Stimulated activated CD4-positive, alpha-beta T cell treated with anti-CD3 and anti-CD28 coated beads, Interleukin-2, amount 100 ng/mL, for 48 hours (primary cell): Measurements from ENCODE around the gene GIPR.
"Not testable (repeated sequence)": the region's sequence is repeated elsewhere in the genome, so short reads cannot be mapped to it uniquely, and the experiment has no call there.

Source experiments
- DNase-seq, 2 donors: peaks; one replicate each; pipeline ENCODE4 v3.0.0-alpha.2; 2020

The GIPR gene, protein sequence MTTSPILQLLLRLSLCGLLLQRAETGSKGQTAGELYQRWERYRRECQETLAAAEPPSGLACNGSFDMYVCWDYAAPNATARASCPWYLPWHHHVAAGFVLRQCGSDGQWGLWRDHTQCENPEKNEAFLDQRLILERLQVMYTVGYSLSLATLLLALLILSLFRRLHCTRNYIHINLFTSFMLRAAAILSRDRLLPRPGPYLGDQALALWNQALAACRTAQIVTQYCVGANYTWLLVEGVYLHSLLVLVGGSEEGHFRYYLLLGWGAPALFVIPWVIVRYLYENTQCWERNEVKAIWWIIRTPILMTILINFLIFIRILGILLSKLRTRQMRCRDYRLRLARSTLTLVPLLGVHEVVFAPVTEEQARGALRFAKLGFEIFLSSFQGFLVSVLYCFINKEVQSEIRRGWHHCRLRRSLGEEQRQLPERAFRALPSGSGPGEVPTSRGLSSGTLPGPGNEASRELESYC

DNA sequence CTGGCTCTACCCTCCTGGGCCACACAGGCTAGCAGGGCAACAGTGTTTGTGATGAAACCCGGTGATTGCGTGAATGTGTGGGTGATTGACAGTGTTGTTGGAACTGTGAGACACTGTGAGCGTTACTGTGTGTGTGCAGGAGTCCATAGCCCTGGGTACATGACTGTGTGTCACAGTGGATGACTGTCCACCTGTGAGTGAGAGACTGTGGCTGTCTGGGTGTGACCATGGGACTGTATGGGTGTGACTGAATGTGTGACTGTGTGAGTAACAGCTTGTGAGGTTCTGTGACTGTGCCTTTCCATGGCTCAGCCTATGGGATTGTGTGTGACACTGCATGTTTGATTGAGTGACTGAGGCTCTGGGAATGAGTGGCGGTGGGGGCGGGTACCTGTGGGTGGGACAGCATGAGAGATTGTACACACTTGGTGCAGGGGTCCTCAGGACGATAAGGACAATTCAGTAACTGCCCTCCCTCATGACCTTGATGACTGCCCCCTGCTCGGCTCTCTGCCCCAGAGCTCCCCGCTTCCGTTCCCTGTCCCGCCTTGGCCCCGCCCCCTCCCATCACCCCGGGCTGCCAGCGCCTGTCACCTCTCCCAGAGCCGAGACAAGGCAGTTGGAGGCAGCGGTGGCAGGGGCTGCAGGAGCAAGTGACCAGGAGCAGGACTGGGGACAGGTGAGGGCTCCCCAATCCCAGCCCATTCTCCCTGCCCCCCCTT is at the start of gene GIPR:
Gene GIPR, plus strand, starts transcription at position 602 of the 722 bp plus-strand sequence. CDS start 1,300 bp downstream, outside the sequence.
- DNase-seq, result peak; percentile 64 to 68

DNA sequence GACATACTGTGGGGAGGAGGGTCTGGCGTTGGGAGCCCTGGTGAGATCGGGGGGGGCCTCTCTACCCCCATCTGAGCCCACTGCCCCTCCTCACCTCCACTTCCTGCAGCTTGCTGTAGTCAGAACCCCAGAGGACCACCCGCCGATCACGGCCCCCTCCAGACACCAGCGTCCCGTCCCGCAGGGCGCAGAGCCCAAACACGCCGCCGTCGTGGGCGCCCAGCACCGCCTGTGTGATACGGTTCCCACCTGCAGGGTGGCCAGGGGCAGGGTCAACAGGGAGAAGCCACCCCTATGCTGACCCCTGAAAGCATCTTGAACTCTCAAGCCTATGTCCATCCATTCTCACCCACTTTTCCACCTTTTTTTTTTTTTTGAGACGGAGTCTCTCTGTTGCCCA is 46.6 kb upstream of the GIPR start:
- DNase-seq, result no peak

DNA sequence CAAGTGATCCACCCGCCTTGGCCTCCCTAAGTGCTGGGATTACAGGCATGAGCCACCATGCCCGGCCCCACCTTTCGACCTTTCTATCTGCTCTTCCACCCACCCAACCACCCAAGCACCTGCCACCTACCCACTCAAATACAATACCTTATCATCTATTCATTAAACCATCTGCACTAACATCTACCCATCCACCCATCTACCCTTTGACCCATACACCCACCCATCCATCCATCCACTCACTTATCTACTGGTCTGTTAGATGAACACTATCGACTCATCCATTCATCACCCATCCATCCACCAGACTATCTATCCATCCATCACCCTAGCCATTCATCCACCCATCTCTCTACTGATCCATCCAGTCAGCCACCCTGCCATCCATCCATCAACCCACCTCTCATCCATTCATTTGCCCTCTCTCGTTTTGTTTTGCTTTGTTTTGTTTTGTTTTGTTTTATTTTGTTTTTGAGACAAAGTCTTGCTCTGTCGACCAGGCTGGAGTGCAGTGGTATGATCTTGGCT is 46.0 kb upstream of the GIPR start:
- no peak for DNase-seq

DNA sequence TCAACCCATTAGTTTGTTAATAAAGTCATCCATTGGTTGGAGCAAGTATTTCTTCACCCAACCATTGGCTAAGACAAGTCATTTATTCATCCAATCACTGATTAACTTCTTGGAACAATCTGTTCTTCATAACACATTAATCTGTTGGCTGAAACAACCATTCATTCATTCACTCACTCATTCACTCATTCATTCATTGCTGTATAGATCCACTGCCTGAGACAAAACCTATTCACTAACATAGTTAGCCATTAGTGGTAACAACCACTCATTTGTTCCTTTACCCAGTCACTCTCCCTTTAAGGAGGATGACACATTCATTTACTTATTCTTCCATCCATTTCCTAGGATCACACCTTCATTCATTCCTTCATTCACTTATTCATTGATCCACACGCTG is 44.0 kb upstream of the GIPR start:
- no peak for DNase-seq

DNA sequence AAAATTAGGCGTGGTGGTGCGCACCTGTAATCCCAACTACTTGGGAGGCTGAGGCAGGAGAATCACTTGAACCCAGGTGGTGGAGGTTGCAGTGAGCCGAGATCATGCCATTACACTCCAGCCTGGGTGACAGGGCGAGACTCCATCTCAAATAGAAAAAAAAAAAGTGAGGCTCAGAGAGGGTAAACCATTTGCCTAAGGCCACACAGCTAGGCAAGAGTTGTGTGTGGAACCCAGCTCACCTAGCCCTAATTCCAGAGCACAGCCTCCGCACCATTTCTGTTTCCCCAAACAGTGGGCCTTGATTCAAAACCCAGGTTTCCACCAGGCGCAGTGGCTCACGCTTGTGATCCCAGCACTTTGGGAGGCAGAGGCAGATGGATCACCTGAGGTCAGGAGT is 39.8 kb upstream of the GIPR start:
- not testable (repeated sequence) for DNase-seq

DNA sequence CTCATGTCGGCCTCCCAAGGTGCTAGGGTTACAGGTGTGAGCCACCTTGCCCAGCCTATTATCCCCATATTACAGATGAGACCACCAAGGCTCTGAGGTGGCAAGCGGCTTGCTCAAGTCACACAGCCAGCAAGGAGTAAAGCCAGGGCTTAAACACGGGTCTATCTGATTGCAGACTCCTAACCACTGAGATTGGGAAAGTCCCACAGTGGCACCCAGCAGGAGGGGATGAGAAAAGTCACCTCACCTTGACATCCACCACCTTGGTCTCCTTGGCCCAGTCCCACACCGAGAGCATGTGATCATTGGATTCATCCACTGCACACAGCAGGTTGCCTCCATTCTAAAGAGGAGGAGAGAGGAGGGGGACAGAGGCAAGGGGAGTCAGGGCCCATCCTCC is 38.3 kb upstream of the GIPR start:
- DNase-seq, result no peak

DNA sequence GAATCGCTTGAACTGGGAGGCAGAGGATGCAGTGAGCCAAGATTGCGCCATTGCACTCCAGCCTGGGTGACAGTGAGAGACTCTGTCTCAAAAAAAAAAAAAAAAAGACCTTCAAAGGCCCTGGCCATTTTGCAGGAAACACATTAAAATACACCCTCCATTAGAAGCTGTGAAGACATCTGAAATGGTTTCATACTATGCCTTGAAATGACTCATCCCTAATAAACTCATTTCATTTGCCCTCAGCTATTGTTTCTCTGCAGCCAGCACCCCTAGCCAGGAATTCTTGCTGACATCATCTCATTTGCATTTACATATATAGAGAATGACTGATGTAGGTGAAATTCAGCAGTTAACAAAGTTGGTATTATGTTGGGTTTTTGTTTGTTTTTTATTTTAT is 37.6 kb upstream of the GIPR start:
- no peak for DNase-seq

DNA sequence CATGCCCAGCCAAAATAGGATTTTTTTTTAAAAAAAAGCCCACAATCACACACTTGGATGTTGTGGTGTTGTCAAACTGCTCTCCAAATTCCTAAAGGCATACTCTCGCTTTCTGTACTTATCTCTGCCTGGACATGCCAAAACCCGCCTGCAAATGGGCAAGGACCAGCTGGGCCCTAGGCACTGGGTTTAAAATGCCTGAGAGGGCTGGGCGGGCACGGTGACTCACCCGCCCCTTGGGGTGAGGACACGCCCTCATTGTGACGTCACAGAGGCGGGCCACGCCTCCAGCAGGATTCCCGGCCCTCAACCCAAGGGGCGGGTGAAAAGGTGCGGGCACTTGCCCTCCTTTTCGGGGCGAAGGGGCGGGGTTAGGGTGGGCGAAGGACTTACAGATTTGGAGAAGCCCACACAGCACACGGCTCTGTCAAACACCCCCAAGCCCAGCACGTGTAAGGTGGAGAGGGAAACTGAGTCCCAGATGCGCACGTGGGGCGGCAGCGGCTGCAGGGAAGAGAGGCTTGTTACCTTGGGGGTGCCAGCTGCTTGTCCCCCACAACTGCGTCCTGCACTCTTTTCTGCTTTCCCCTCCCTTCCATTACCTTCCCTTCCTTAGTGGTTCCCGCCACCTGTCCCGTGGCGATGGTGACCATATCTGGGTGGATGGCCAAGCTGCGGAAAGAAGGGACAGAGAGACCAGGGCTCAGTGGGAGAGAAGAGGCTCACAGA is 35.4 kb upstream of the GIPR start:
- DNase-seq, result peak; percentile 49

DNA sequence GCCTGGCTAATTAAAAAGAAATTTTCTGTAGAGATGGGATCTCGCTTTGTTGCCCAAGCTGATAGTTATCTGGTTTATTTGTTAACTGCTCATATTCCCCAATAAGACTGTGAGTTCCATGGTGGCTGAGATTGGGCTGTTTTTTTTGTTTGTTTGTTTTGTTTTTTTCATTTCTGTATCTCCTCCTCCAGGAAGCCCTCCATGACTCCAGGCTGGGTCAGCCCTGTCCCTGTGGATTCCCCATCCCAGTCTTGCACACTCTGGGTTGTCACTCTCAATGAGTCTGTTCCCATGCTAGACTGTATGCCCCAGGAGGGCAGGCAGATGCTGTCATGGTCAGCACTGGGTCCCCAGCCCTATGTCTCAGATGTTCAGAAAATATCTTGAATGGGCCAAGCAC is 31.7 kb upstream of the GIPR start:
- no peak for DNase-seq

DNA sequence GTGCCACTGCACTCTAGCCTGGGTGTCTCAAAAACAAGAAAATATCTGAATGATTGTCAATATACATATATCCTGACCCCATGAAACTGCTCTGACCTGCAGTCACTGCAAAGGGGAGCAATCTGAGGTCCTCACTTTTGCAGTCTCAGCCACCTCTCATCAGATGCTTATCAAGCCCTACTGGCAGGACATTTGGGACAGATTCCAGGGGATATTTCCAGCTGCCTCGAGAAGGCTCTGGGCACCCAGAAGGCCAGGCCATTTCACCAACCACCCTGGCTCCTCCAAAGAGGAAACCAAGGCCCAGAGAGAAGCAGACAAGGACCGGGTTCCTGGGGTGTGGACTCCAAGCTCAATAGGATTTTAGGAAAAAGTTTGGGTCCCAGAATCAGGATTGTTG is 31.1 kb upstream of the GIPR start:
- DNase-seq, result no peak

DNA sequence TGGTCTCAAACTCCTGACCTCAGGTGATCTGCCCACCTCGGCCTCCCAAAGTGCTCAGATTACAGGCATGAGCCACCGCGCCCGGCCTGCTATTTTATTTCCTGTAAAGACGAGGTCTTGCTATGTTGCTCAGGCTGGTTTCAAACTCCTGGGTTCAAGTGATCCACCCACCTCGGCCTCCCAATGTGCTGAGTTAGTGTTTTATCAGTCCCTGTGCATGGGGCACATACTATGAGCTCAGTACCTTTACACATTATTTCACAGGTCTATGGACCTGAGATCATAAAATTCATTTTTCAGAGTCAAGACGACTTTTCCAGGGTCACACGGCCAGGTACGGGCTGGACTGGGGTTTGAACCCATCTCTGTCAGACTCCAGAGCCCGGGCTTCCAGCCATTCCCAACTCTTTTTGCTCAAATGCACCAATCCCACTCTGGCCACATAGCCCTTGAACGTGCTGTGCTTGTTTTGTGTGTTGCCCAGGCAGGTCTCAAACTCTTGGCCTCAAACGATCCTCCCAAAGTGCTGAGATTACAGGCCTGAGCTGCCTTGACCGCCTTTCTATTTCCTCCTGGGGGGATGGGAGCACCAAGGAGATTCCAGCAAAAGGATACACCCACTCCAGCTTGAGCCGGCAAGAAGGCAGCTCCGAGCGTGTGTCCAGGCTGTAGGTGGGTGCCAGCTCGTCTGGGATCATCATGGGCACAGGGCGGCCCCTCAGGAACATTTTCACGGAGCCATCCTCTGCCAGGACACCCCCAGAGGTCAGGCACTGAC is 29.9 kb upstream of the GIPR start:
- no peak for DNase-seq

DNA sequence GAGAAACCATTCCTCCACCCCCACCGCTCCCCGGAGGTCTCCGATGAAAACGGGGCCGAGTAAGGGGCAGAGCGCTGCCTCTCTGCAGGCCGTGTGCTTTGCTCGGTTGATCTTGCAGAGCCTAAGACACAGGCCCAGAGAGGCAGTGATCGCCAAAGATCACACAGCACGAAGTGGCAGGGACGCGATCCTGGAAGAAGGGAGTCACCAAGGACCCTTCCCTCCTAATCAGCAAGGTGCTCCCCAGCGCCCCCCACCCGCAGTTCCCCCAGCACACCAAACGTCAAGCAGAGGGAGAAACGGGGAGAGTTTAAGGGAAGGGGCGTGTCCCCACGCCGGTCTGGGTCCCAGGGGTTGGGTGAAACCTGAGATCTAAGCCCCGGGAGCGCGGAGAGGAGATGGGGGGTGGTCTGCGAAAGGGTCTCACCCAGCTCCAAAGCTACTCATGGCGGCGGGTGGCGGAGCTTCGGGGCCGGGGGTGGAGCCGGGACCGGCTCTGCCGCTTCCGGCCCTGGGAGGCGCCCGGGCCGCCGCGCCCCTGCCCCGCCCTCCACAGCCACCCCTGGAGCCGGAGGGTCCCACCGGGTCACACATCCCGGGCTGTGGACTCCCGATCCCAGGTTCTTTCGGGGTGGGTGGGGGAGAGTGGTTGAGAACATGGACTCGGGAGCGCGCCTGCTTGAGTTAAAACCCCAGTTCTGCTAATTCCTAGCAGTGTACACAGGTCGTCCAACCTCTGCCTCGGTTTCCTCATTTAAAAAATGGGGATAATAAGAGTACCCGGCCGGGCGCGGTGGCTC is 28.9 kb upstream of the GIPR start, which contains the start of gene EML2:
Gene EML2, minus strand, starts transcription at position 468 of the 800 bp plus-strand sequence. Its CDS starts 21 bp downstream, at position 447.
- DNase-seq, result peak; percentile 40 to 49

DNA sequence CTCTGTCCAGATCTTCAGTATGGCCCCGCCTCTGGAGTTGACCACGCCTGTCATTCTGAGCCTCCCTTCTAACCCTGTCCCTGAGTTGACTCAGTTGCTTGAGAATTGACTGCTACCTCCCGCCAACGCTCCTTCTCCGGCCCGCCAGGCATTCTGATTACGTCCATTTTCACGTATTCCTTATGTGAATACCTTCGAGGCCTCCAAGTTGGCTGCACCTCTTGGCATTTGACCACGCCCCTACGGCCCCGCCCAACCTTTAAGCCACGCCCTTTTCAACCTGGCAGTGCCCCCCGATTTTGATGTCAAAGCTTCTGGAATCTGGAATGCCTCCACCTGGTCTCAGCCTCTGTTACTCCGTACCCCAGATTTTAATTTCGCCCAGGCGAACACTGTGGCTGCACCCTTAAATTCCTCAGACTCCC is 27.2 kb upstream of the GIPR start:
- peak; percentile 56 to 62 for DNase-seq

DNA sequence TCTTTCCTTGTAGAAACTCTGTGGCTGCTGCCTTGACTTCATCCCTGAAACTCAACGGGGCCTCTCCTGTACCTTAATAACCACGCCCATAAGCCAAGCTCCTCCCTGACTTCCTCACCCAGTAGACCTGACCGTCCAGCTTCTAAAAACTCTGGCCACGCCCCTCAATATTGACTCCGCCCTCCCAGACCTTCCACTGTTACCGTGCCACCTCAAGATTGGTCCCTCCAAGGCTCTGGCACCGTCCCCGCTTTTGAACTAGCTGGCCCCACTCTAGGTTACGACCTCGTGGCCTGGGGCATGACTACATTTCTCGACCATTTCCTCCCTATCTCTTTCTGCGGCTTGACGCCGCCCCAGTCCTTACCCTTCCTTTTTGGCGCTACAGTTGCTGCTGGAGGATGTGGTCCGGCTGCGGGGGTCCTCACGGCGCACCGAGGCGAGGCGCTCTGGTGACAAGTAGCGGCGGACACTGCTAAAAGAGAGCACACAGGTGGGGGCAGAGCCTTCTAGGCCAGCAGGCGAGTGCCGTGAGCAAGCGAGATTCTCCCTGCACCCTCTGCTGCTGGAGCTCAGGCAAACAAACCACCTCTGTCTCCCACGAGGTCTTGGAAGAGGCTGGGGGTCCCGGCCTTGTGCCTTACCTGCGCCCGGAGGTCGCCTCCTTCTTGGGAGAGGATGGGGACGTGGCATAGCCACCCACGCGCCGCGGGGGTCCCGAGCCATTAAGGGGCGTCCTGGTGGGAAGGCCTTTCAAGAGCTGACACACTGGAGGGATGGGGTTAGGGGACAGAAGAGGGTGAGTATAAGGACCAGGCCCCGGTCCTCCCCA is 26.5 kb upstream of the GIPR start:
- DNase-seq, result peak; percentile 79 to 85

DNA sequence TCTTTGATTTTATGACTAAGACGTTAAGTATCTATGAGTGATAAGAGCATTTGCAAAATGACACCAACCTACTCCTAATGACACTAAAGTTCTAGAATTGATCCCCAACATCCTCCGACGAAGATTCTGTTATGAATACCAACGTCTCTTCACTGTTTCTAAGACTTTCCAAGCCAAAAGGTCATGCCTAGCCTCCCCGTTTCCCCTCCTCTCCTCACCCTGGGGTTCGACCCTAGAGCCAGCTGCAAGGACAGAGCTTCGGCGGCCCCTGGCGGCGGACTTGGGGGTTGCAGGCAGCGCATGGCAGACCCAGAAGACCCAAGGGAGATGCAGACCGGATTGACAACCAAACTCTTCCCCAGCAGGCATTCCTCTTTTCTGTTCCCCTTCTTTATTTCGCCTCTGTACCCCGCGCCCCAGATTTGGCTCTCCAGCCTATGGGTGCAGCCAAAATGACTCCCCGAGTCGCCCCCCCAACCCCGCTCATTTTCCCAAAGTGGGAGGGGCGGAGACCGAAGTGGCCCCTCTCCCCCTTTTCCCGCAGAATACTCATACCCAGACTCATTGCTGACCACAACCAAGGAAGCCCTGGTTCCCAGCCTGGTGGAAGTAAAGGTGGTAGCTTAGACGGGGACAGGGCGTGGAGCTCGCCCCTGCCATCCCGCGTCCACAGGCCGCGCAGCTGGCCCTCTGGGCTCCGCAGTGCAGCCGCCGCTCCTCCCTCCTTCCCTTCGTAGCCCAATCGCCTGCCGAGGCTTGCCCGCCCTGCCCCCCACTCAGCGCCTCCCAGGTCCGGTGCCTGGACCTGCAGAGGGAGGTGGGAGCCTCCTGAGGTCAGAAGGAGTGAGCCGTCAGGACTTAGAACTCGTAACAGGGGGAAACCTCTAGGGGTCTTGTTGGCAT is 24.7 kb upstream of the GIPR start:
- DNase-seq, result peak; percentile 98

DNA sequence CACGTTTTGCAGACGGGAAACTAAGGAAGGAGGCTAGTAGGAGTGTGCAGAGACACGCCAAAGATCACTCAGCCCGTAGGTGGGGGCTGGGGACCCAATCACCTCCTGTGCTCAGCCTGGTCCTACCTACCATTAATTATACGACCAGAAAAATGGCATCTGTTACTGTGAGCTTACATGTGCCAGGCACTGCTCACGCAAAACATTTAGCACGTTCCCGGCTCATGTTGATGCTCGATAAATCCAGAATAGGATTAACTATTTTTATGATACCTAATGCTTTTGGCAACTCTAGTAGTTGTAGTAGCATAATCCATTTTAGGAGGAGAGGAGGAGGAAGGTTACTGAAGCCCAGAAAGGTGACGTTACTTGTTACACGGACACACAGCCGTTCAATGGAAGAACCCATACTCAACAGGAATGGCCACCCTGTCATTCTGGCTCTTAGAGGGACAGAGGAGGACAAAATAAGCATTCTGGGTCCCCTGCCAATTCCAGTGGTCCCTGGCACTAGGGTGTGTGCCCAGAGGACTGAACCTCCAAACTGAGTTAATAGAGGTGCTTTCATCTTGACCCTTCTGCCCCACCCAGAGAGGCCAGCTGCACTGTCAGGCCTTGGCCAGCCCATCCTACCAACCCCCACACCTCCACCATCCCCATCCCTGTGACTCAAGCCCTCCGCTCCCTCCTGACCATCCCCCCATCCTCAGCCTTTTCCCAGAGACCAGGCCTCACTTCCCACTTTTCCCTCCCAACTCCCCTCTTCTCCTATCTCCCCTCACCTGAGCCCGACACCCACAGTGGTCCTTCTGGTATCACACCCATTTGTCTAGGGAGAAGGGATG is 23.9 kb upstream of the GIPR start:
- no peak for DNase-seq

DNA sequence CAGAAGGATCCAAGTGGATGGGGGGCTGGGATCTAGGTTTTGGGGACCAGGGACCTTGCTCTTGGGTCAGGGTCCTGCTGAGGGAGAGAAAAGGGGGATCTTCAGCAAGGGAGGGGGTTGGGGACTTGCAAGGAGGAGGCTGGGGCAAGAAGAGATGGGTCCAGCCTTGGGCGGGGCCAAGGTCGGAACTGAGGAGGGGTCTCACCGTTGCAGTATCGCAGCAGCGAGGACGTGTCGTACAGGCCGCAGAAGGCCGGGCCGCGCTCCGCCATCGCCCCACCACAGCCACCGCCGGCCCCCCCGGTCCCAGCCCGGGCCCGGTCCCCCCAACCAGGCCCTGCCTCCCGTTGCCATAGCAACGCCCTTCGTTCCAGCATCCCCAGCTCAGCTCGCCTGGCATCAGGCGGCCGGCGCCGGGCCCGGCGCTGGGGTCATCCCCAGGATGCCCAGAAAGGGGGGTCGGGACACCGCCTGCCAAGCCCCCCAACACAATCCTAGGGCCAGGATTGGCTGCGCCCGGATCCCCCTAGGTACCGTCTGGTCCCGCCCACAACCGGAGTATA is 22.9 kb upstream of the GIPR start:
- DNase-seq, result no peak
